GM21381 (cell line): ENCODE data around the gene PI4KB.

ENCODE experiments used
- ATAC-seq: cut with Tn5 transposase; IDR thresholded peaks from one replicate; pipeline ENCODE4 v1.9.1; 2021; ENCODE audit warnings: mild to moderate bottlenecking, moderate library complexity; ENCODE audit not compliant: unreplicated experiment

Gene PI4KB

GRCh38 chr1:151312826-151313225 is 14.4 kb downstream of the PI4KB start:
- no peak for ATAC-seq

DNA sequence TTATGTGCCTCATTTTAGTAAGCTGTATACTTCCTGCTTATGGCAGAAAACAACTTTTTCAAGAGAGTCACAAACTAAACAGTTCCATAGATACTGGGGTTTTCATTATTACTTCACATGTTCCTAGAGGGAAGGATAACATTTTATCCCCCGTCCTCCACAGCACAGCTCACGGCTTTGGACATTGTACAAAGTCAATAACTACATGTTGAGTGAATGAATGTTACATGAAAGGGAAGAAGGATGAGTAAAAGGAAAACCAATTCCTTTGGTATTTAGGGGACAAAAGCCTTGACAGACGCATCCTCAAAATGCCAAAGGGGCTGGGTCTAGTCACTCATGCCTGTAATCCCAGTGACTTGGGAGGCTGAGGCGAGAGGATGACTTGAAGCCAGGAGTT is 14.8 kb downstream of the PI4KB start:
- no peak for ATAC-seq

GRCh38 chr1:151311589-151312331 is 15.5 kb downstream of the PI4KB start:
- no peak for ATAC-seq

- ATAC-seq: no peak
Measured at GRCh38 chr1:151311011-151311410, 16.2 kb downstream of the PI4KB start.

DNA sequence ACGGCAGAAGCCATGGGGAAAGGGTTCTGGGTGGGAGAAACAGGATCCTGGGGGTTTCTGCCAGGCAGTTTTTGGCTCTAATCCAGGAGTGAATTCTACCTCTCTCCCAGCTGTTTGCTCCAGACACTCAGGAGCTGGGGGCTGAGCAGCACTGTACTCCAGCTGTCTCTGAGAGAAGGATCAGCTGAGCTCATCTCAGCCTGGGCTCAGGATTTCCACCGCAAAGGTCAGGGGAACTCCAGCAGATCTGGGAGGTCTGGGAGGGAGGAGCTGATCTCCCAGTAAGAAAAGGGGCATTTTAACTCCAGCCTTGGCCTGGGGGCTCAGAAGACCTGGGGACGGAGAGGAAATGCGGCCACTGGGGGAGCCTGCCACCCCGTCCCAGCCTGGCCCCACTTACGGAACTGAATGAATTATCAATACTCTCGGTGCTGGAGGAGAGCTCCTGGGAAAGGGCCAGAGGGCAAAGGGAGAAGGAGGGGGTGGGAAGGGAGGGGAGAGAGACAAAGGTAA is 17.3 kb downstream of the PI4KB start:
- no peak for ATAC-seq

DNA sequence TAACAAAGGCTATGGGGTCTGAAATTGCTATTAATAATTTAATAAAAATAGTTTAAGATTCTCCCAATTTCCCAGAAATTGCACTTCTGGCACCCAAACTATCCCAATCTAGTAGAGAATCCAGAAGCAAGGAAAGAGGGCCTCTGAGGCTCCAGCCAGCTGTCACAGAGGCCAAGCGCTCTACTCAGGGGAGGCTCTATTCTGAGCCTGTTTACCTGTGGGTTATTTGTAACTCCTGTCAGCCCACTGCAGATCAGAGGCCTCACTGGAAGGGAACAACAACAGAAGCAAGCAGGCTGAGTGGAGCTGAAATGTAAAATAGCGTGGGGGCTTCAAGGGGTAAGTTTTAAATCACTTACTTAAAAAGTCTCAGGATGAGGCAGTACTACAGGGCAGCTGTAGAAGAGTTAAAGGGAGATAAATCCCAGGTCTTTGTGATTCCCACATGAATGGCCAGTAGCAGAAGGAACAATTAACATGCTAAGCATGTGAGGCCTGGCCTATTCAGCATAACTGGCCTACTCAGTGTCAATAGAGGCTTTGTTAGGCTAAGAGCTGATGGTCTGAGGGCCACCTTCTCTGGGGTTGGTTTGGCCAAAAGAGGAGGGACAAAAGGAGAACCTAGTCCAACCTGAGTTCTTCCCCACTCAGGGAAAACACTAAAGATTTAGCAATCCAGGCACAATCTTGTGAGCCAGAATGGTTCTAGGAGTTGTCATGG is 32.3 kb downstream of the PI4KB start:
- no peak for ATAC-seq

DNA sequence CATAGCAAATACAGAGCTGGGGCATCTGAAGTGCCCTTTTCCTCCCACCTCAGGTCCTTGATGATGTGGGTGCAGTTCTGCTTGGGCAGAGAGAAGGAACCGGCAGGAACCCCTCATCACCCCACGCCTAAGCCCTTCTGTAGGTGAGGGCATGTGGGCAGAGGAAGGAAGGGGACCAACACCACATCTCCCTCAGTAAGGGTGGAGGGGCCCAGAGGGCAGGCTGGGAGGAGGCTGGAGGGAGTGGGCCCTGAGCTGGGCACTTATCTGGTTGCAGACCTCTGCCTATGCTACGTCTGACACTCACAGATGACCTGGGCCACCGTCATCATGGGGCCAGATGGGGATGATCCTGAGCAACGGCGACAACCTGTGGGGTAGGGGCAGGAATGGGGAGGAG is 34.1 kb downstream of the PI4KB start:
- ATAC-seq: no peak

GRCh38 chr1:151292207-151293030 is 34.8 kb downstream of the PI4KB start:
- ATAC-seq: no peak

GRCh38 chr1:151290709-151291303 is 36.4 kb downstream of the PI4KB start:
- no peak for ATAC-seq

DNA sequence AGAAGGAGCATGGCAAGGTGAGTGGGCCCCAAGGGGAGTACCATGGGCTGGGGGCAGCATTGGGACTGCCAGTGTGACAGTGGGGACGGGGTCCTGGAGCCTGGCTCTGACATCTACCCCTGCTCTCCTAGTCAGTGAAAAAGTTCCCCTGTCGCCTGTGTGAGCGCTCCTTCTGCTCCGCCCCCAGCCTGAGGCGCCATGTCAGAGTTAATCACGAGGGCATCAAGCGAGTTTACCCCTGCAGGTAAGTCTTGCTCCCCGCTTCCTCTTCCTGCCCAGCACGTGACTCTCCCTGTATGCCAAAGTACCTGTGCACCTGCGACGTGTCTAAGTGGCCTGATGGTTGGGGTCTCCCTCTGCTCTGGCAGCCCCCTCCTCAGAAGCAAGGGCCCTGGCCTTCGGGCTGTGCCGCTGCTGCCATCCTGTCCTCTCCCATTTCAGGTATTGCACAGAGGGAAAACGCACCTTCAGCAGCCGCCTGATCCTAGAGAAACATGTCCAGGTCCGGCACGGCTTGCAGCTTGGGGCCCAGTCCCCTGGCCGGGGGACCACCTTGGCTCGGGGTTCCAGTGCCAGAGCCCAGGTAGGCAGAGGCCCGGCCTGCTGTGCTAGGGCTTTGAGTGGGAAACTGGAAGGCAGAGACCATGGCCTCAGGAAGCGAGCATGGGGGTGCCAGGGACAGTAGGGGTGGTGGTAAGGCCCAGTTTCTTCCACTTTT is 37.1 kb downstream of the PI4KB start:
- ATAC-seq: no peak

DNA sequence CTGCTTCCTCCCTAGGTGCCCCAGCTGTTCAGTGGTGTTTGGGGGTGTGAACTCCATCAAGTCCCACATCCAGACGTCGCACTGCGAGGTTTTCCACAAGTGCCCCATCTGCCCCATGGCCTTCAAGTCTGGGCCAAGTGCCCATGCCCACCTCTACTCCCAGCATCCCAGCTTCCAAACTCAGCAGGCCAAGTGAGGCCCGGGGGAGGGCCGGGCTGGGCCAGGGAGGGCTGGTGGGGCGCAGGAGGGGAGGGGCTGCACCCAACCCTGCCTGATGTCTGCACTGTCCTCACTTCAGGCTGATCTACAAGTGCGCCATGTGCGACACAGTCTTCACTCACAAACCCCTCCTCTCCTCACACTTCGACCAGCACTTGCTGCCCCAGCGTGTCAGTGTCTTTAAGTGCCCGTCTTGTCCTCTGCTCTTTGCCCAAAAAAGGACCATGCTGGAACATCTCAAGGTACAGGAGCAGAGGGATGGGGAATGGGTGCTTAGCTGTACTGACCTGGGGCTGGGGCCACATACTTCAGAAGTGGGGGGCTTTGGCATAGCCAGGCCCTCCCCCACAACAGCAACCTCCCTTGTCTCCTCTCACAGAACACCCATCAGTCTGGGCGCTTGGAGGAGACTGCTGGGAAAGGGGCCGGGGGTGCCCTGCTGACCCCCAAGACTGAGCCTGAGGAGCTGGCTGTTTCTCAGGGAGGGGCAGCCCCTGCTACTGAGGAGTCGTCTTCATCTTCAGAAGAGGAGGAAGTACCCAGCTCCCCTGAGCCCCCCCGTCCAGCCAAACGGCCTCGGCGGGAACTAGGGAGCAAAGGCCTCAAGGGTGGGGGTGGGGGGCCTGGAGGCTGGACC is 37.9 kb downstream of the PI4KB start:
- ATAC-seq: no peak

DNA sequence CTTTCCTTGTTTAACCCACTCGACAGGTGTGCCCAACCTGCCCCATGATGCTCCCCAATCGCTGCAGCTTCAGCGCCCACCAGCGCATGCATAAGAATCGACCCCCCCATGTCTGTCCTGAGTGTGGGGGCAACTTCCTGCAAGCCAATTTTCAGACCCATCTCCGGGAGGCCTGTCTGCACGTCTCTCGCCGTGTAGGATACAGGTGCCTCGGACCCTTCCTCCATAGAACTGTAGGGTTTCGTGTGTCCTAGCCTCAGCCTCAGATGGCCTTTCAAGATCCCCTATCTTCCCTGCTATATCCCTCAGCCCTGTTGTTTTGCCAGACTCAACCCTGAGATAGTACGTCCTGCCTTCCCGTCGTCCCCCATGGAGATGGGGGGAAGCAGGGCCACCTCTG is 38.7 kb downstream of the PI4KB start:
- ATAC-seq: no peak

DNA sequence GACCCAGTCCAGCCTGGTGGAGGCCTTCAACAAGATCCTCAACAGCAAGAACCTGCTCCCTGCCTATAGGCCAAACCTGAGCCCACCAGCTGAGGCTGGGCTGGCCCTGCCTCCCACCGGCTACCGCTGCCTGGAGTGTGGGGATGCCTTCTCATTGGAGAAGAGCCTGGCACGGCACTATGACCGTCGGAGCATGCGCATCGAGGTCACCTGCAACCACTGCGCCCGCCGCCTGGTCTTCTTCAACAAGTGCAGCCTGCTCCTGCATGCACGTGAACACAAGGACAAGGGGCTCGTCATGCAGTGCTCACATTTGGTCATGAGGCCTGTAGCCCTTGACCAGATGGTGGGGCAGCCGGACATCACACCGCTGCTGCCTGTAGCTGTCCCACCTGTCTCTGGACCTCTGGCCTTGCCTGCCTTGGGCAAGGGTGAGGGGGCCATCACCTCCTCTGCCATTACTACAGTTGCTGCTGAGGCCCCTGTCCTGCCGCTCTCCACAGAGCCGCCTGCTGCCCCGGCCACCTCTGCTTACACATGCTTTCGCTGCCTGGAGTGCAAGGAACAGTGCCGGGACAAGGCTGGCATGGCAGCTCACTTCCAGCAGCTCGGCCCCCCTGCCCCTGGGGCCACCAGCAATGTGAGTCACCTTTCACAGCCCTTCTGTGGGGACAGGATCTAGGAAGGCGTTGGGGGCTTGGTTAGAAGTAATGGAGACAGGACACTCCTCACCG is 39.3 kb downstream of the PI4KB start:
- ATAC-seq: no peak

- ATAC-seq: no peak
Measured at GRCh38 chr1:151287341-151287699, 39.9 kb downstream of the PI4KB start.

- no peak for ATAC-seq
Measured at GRCh38 chr1:151286619-151287340, 40.4 kb downstream of the PI4KB start.

DNA sequence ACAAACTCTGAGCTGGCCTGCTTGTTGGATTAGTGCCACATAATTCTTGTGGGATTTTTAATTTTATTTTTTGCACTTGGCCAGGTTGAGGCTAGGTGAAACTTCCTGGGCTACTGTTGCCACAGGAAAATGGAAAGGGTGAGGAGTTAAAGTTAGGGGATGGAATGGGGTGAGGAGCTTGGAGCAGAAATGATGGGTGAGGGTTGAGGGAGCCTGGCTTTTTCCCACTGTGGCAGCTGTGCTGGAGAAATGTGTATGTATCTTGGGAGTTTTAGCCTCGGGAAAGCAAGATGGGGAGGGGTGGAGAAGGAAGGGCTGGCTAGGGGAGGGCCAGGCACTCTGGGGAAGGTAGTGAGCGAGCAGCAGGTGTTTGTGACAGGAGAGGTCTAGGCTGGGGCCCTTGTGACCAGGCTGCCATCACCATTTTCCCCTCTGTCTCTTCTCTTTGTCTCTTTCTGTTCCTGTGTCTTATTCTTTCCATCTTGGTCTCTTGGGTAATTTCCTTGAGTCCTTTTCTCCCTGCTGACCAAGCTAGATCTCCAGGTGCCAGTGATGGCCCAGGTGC is 43.1 kb downstream of the PI4KB start:
- ATAC-seq: no peak

GRCh38 chr1:151282883-151283725 is 44.1 kb downstream of the PI4KB start:
- peak; percentile 0 for ATAC-seq
